Memory B cell (primary cell): ENCODE results near the gene SLC16A11.

ENCODE experiments used
- ATAC-seq: fragments of 150-1000 bp; cut with Tn5 transposase; 2 replicates; pipeline ENCODE4 v1.10.0; 2021; ENCODE audit warnings: low read depth, mild to moderate bottlenecking, moderate library complexity
- DNase-seq, 2 donors: peaks; one replicate each; pipeline ENCODE4 v3.0.0; 2022; ENCODE audit warnings: low spot score in 2 of 2
- H3K27ac Mint-ChIP-seq: one replicate; pipeline ENCODE4 v1.8.0; 2022; ENCODE audit warnings: mild to moderate bottlenecking, moderate library complexity, mixed read lengths
- H3K27me3 Mint-ChIP-seq: one replicate; pipeline ENCODE4 v1.8.0; 2022; ENCODE audit warnings: mixed read lengths
- H3K36me3 Mint-ChIP-seq: one replicate; pipeline ENCODE4 v1.8.0; 2022; ENCODE audit warnings: mild to moderate bottlenecking, mixed read lengths
- H3K4me1 Mint-ChIP-seq: one replicate; pipeline ENCODE4 v1.8.0; 2022; ENCODE audit warnings: mixed read lengths
- H3K4me3 Mint-ChIP-seq: one replicate; pipeline ENCODE4 v1.8.0; 2022; ENCODE audit warnings: mild to moderate bottlenecking, moderate library complexity, mixed read lengths
- H3K9me3 Mint-ChIP-seq: one replicate; pipeline ENCODE4 v1.8.0; 2022; ENCODE audit warnings: mixed read lengths

SLC16A11 gene

DNA sequence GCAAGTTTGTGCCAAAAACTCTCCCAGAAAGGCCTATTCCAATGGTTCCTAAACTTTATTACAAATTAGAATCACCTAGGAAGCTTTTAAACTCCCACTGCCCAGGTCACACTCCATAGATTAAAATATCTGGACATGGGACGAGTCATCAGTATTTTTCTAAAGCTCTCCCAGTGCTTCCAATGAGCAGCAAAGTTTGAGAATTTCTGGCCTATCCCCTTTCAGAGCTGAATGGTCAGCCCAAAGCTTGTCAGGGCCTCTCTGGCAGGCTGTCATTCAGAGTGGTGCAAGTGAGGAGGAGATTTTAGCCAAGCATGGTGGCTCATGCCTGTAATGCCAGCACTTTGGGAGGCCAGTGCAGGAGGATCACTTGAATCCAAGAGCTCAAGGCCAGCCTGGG lies 18.6 kb downstream of the SLC16A11 start:
- peaks cover 35% of the 10 kb centered on the region for H3K4me1 Mint-ChIP-seq
- no peak for ATAC-seq
- H3K27me3 Mint-ChIP-seq = no peaks in the 10 kb centered on the region
- DNase-seq = no peak
- no peak overlapping the region for H3K4me3 Mint-ChIP-seq
- no peaks in the 10 kb centered on the region for H3K9me3 Mint-ChIP-seq
- peak overlapping the region; percentile 26 for H3K27ac Mint-ChIP-seq
- no peaks in the 10 kb centered on the region for H3K36me3 Mint-ChIP-seq

DNA sequence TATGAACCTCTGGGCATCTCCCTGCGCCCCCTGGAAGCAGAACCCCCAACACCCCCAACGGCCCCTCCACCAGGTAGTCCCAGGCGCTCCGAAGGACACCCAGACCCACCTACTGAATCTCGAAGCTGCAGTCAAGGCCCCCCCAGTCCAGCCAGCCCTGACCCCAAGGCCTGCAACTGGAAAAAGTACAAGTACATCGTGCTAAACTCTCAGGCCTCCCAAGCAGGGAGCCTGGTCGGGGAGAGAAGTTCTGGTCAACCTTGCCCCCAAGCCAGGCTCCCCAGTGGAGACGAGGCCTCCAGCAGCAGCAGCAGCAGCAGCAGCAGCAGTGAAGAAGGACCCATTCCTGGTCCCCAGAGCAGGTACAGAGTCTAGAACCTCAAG lies 19.5 kb downstream of the SLC16A11 start:
- no peaks in the 10 kb centered on the region for H3K9me3 Mint-ChIP-seq

DNA sequence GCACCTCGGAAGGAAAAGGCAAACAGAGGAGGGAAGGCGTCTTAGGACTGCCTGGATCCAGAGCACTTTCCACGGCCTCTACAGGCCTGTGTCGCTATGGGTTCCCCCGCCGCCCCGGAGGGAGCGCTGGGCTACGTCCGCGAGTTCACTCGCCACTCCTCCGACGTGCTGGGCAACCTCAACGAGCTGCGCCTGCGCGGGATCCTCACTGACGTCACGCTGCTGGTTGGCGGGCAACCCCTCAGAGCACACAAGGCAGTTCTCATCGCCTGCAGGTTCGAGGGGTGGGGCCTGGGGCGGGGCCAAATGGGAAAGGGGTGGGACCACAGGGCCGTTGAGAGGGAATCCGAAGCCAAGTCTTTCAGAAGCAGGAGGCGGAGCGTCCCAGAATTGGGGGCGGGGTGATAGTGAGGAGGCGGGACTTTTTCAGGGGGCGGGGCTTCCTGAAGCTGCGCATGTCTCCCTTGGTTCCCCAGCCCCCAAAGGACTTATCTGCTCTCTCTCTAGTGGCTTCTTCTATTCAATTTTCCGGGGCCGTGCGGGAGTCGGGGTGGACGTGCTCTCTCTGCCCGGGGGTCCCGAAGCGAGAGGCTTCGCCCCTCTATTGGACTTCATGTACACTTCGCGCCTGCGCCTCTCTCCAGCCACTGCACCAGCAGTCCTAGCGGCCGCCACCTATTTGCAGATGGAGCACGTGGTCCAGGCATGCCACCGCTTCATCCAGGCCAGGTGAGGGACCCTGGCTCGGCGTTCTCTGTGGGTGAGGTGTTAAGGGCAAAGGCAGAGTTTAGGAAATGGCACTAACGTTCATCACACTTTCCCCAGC lies 20.1 kb downstream of the SLC16A11 start:
- Mint-ChIP-seq H3K4me3 (peak overlapping the region; percentile 81), H3K27ac (peak overlapping the region; percentile 95), H3K4me1 (peaks cover 22% of the 10 kb centered on the region), H3K27me3 (no peaks in the 10 kb centered on the region), H3K36me3 (no peaks in the 10 kb centered on the region), H3K9me3 (no peaks in the 10 kb centered on the region)
- DNase-seq (peak; percentile 93 to 94), ATAC-seq (peak; percentile 72)

More for the DNA sequence above, 19.5 kb downstream of the SLC16A11 start:
- Mint-ChIP-seq H3K4me3 (no peak overlapping the region), H3K36me3 (no peaks in the 10 kb centered on the region), H3K27me3 (no peaks in the 10 kb centered on the region), H3K4me1 (peaks cover 28% of the 10 kb centered on the region), H3K27ac (no peak overlapping the region)
- no peak for ATAC-seq
- no peak for DNase-seq

DNA sequence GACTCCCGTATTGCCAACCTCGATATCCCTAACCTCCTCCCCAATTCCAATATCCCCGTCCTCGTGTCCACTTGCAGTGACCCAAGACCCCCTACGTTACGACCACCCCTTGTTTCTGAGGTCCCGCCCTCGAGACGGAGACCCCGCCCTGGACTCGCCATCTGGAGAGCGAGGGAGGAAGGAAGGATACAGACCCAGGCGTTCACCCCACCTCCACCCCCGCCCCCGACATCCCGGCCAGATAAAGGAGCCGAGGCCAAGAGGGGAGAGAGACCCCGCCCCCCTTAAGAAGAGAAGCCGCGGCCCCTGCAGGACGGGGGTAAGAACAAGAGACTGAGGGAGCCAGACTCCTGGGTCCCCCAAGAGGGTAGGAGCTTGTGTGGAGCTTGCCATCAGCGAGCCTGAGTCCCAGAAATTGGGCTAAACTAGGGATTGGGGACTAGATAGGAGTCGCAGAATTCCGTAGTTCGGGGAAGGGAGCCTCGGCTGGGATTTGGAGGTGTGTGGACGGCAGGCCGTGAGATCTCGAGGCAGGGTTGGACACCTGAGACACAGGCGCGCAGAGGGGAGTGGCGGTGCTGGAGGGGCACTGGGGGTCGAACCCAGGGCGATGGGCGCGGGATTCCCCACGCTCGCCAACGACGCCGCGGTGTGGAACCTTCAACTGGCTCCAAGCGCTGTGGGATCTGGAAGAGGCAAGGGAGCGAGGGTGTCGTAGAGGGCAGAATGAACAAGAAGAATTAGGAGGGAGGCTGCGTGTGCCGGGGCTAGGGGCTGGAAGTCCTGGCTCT lies 20.9 kb downstream of the SLC16A11 start, which contains the start of gene BCL6B:
TSS of gene BCL6B (plus strand) at position 270 of the 791 bp plus-strand sequence. CDS start 622 bp downstream, outside the sequence.
- ATAC-seq = no peak
- Mint-ChIP-seq H3K9me3 (no peaks in the 10 kb centered on the region), H3K27ac (peak within 1 kb of the TSS; percentile 95), H3K36me3 (no peaks in the 10 kb centered on the region), H3K27me3 (no peaks in the 10 kb centered on the region), H3K4me1 (peaks cover 23% of the 10 kb centered on the region), H3K4me3 (peak within 1 kb of the TSS; percentile 81)
- no peak for DNase-seq

DNA sequence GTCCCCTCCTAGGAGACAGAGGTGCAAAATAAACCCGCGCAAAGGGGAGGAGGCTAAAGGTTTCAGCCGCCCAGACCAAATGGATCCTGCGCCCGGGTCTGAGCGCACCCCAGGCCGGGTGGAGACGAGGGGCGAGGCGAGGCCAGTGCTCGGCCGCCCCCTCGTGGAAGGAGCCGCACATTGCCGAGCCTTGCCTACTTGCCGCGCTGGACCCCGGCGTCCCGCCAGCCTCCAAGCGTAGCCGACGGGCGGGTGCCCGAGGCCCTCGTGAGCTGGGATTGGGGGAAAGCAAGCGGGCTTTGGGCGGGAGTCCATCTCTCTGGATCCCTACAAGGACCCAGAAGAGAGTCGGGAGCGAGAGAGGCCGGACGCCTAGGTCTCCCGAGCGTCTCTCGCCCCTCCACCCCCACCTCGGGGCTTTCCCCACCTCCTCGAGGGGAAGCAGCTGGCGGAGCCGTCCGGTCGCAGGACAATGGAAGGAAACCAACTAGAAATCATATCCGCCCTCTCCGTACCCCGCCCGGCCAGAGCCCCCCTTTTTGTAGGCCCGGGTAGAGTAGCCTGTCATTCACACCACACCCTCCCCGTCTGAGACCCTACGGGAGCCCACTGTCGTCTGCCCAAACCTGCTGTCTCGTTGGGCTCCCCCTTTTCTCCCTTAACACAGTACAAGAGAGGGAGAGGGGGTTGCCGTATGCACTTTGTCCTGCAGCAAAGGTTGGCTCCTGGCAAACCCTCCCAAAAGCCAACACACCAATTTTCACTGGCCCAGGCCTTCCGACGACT lies 21.7 kb downstream of the SLC16A11 start:
- Mint-ChIP-seq H3K4me1 (peaks cover 25% of the 10 kb centered on the region), H3K36me3 (peaks cover 3% of the 10 kb centered on the region), H3K9me3 (no peaks in the 10 kb centered on the region), H3K27me3 (no peaks in the 10 kb centered on the region), H3K4me3 (peak overlapping the region; percentile 81), H3K27ac (peak overlapping the region; percentile 95)
- peak; percentile 88 to 93 for DNase-seq
- ATAC-seq = peak; percentile 68

DNA sequence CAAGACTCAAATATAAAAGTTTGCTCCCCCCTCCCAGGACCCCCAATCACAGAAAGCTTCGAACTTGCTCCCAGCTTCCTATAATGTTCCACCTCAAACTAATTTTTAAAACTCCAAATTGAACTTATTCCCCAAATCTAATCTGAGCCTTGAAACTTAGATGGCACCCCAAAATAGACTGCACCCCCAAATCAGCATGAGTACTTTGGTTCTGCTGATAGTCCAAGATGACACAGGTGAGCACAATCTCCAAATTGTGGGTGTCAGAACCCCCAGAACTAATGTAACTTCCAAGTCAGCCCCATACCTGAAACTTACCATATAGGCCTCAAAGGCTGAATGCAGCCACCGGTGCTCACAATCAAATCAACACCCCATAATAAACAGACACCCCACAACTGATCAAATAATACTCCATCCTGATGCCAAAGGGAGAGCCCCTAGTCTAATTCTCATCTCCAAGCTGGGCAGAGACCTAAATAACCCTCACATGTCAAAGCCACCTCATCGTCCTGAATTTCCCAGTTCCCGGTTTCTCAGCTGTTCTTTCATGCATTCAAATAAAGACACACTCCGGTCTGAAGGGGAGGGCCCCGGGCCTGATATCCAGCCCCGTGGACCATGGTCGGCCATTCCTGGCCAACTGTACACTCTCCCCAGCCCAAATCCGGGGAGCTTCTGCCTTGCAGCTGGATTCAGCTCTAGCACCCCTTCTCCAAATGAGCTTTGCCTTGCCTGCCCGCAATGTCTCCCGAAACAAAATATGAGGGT lies 22.8 kb downstream of the SLC16A11 start:
- Mint-ChIP-seq H3K9me3 (no peaks in the 10 kb centered on the region), H3K36me3 (peaks cover 8% of the 10 kb centered on the region), H3K4me1 (peaks cover 25% of the 10 kb centered on the region), H3K4me3 (no peak overlapping the region), H3K27ac (peak overlapping the region; percentile 95), H3K27me3 (no peaks in the 10 kb centered on the region)
- ATAC-seq (no peak), DNase-seq (no peak)

DNA sequence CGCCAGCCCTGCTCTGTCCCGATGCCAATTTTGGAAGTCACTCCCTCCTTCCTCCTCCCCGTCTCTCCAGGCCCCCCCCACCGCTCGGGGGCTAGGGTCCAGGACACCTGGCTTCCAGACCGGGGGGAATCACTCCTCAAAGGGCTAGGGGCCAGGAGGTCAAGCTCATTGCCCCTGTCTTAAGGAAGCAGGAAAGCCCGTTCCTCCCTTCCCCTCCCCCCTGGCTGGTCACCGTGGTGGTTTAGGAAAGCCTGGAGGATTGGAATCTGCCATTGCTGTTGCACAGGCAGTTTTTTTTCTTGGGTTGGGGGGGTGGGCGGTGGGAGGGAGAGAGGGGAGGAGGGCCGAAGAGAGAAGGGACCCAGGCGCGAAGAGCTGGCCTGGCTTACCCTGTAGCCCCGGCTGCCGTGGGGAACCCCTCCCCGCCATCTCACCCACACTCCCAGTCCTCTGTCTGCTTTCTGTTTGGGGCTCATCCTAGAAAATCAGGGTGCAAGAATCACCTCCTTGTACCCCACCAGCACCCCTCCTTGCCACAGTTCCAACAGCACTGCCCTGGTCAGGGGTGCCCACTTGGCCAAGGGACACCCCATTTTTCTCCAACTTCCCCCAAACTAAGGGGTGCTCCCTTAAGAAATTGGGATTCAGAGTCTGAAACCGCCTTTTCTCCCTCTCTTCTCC lies 23.9 kb downstream of the SLC16A11 start:
- H3K9me3 Mint-ChIP-seq = no peaks in the 10 kb centered on the region
- ATAC-seq = no peak
- H3K27me3 Mint-ChIP-seq = no peaks in the 10 kb centered on the region
- H3K36me3 Mint-ChIP-seq = peaks cover 8% of the 10 kb centered on the region
- peak overlapping the region; percentile 95 for H3K27ac Mint-ChIP-seq
- H3K4me3 Mint-ChIP-seq = no peak overlapping the region
- peaks cover 33% of the 10 kb centered on the region for H3K4me1 Mint-ChIP-seq
- no peak for DNase-seq

DNA sequence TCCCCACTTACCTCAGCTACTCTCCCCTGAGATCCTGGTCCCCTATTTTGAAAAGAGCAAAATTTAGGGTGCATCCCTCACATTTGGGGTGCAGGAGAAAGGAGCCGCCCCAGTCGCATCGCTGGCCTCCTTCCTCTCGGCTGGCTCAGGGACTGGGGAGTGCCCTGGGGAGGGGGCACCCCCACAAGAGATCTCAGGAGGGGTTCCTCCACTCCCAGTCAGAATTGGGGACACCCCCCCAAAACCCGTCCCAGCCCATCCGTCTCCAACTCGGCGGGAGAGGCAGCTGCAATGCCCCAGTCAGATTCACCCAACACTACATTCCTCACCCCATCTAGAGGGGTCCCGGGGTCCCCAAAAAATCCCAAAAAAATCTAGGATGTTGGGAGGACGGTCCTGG lies 24.5 kb downstream of the SLC16A11 start:
- no peaks in the 10 kb centered on the region for H3K27me3 Mint-ChIP-seq
- no peak for ATAC-seq
- no peak overlapping the region for H3K27ac Mint-ChIP-seq
- no peaks in the 10 kb centered on the region for H3K9me3 Mint-ChIP-seq
- peaks cover 8% of the 10 kb centered on the region for H3K36me3 Mint-ChIP-seq
- no peak overlapping the region for H3K4me3 Mint-ChIP-seq
- DNase-seq = no peak
- peaks cover 34% of the 10 kb centered on the region for H3K4me1 Mint-ChIP-seq

DNA sequence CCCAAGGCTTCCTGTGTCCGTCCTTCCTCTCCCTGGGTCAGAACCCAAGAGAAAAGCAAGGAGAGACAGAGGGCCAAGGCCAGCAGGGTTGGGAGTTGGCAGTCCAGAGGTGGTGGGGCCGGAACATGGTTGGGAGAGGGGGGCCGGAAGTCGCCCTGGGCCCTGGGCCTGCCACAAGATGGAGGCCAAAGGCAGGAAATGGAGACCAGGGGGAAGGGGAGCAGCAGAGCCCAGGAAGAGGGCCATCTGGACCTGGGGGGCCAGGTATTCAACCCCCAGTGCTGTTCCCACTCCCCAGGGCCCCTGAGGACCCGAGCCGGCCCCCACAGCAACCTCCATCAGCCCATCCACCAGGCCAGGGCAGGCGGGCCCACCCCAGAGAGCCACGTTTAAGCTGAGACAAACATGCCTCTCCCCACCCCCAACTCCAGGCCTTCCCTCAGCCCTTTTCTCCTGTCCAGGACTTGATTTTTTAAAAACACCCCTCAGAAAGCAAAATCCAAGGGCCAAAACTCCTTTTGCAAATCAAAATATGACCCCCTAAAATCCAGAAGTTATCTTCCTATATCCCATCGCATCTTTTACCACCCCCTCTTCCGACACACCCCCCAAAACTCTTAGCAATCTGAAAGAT lies 25.4 kb downstream of the SLC16A11 start:
- no peak for ATAC-seq
- H3K27ac Mint-ChIP-seq = no peak overlapping the region
- H3K36me3 Mint-ChIP-seq = peaks cover 8% of the 10 kb centered on the region
- H3K4me1 Mint-ChIP-seq = peaks cover 41% of the 10 kb centered on the region
- no peaks in the 10 kb centered on the region for H3K27me3 Mint-ChIP-seq
- no peak for DNase-seq
- no peak overlapping the region for H3K4me3 Mint-ChIP-seq
- no peaks in the 10 kb centered on the region for H3K9me3 Mint-ChIP-seq

DNA sequence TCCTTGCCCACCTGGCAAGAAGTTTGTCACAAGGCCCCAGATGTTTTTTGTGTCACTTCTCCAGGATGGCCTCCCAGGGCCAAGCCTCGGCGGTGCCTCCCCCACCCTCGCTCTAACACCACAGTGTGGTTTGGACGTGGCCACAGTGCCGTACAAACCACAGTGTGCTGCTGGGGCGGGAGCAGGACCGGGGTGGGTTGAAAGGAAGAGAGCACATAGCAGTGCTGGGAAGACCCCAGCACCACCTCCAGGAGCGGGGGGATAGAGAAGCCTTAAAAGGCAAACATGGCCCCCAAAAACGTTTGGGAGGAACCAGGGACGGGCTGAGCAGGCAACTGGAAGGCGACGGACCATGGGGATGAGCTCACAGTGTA lies 26.1 kb downstream of the SLC16A11 start:
- H3K4me3 Mint-ChIP-seq = no peak overlapping the region
- no peak for DNase-seq
- no peak for ATAC-seq

DNA sequence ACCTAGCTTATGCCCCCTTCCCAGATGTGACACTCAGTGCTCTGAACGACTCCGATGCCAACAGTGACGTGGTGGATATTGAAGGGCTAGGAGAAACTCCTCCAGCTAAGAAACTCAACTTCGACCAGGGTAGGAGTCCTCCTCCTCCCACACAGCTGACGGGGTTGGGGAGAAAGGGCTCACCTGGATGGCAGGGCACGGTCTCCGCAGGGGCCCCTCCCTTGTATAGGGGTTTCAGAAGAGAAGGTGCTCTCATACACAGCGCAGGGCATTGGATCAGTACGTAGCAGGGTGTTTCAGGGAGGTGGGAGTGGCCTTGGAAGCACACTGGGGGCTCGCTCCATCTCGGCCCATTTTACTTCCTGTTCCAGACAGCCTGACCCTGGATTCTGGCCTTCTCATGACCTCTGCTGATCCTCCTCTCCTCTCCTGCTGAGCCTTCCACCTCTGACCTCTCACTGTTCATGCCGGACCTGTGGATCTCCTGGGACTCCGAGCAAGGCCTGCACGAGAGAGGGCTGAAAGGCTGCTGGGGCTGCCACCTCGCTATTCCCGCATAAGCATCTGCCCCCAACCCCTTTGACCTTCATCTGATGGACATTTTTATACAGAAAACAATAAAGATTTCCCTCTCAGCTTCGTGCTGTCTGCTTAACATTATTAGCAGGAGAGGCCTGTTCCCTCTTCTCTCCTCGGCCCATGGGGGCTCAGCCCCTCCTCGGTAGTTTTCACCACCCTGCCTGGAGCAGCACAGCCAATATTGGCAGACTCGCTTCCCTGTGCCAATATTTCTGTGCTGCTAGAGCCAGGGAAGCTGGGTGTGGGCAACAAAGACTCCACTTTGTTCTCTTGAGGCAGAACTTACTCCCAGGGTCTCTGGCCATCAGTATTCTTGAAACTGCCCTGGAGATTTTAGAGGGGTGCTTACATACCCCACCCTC lies 26.7 kb downstream of the SLC16A11 start:
- DNase-seq = no peak
- Mint-ChIP-seq H3K27me3 (no peaks in the 10 kb centered on the region), H3K36me3 (peaks cover 8% of the 10 kb centered on the region), H3K4me3 (no peak overlapping the region), H3K9me3 (no peaks in the 10 kb centered on the region), H3K27ac (peak overlapping the region; percentile 99), H3K4me1 (peaks cover 32% of the 10 kb centered on the region)
- ATAC-seq = no peak

More for the DNA sequence above, 26.1 kb downstream of the SLC16A11 start:
- Mint-ChIP-seq H3K36me3 (peaks cover 8% of the 10 kb centered on the region), H3K9me3 (no peaks in the 10 kb centered on the region), H3K4me1 (peaks cover 38% of the 10 kb centered on the region), H3K27me3 (no peaks in the 10 kb centered on the region), H3K27ac (peak overlapping the region; percentile 60)

DNA sequence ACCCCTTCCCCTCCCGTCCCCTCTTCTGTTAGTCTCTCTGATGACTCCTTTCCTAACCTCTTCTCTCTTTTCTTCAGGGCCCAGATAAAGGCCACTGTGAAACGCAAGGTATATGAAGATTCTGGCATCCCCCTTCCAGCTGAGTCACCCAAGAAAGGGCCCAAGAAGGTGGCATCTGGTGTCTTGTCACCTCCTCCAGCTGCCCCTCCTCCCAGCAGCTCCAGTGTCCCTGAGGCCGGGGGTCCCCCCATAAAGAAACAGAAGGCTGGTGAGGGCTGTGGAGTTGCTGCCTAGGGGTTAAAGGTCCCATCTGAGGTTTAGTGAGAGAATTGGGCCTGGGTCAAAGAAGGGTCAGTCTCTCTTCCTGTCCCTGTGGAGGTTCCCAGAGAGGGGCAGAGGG lies 27.5 kb downstream of the SLC16A11 start:
- no peak for ATAC-seq
- Mint-ChIP-seq H3K9me3 (no peaks in the 10 kb centered on the region), H3K27me3 (no peaks in the 10 kb centered on the region), H3K4me3 (peak overlapping the region; percentile 17), H3K4me1 (peaks cover 27% of the 10 kb centered on the region), H3K27ac (peak overlapping the region; percentile 99), H3K36me3 (peaks cover 8% of the 10 kb centered on the region)
- DNase-seq = no peak
